HG02885 (cell line): ENCODE data around the gene MICA.
"Not testable (repeated sequence)": the region's sequence is repeated elsewhere in the genome, so short reads cannot be mapped to it uniquely, and the experiment has no call there.

Experiments
- ATAC-seq: cut with Tn5 transposase; IDR thresholded peaks from one replicate; pipeline ENCODE4 v1.9.1; 2021; ENCODE audit warnings: mild to moderate bottlenecking; ENCODE audit not compliant: unreplicated experiment, poor library complexity

Gene MICA

GRCh38 chr6:31405996-31406395 lies 2.6 kb downstream of the MICA start:
- ATAC-seq = no peak

GRCh38 chr6:31407699-31408098 lies 4.3 kb downstream of the MICA start:
- ATAC-seq = no peak

- no peak for ATAC-seq
Observed at GRCh38 chr6:31412506-31412905, 9.1 kb downstream of the MICA start.

GRCh38 chr6:31414148-31414770 lies 10.9 kb downstream of the MICA start:
- not testable (repeated sequence) for ATAC-seq

- no peak for ATAC-seq
Observed at GRCh38 chr6:31414771-31415265, 11.4 kb downstream of the MICA start.

GRCh38 chr6:31416394-31417014 lies 13.1 kb downstream of the MICA start:
- ATAC-seq = no peak

GRCh38 chr6:31418251-31418650 lies 14.9 kb downstream of the MICA start:
- no peak for ATAC-seq

- no peak for ATAC-seq
Observed at GRCh38 chr6:31419842-31420241, 16.4 kb downstream of the MICA start.

- no peak for ATAC-seq
Observed at GRCh38 chr6:31420546-31420945, 17.2 kb downstream of the MICA start.

GRCh38 chr6:31422587-31422986 lies 19.2 kb downstream of the MICA start:
- no peak for ATAC-seq

GRCh38 chr6:31423550-31423949 lies 20.2 kb downstream of the MICA start:
- no peak for ATAC-seq

GRCh38 chr6:31426395-31427354 lies 23.3 kb downstream of the MICA start:
- no peak for ATAC-seq

GRCh38 chr6:31430449-31430848 lies 27.1 kb downstream of the MICA start:
- no peak for ATAC-seq

- ATAC-seq = not testable (repeated sequence)
Observed at GRCh38 chr6:31435051-31435450, 31.7 kb downstream of the MICA start.

- no peak for ATAC-seq
Observed at GRCh38 chr6:31438222-31438621, 34.8 kb downstream of the MICA start.

- ATAC-seq = no peak
Observed at GRCh38 chr6:31438677-31439076, 35.3 kb downstream of the MICA start.

- no peak for ATAC-seq
Observed at GRCh38 chr6:31441365-31442267, 38.2 kb downstream of the MICA start.

GRCh38 chr6:31446481-31446880 lies 43.1 kb downstream of the MICA start:
- ATAC-seq = no peak

- ATAC-seq = not testable (repeated sequence)
Observed at GRCh38 chr6:31446999-31447789, 43.8 kb downstream of the MICA start.
